ENCODE data around the gene IL17D. TPM values are rescaled to one million over a fixed set of nuclear protein-coding genes. Genes with fewer than 3 reads are reported as not detected.
"Not testable (repeated sequence)": the region's sequence is repeated elsewhere in the genome, so short reads cannot be mapped to it uniquely, and the experiment has no call there.

The IL17D gene
- total RNA-seq, 1 experiment from 2014 or later, result 1.3 TPM

DNA sequence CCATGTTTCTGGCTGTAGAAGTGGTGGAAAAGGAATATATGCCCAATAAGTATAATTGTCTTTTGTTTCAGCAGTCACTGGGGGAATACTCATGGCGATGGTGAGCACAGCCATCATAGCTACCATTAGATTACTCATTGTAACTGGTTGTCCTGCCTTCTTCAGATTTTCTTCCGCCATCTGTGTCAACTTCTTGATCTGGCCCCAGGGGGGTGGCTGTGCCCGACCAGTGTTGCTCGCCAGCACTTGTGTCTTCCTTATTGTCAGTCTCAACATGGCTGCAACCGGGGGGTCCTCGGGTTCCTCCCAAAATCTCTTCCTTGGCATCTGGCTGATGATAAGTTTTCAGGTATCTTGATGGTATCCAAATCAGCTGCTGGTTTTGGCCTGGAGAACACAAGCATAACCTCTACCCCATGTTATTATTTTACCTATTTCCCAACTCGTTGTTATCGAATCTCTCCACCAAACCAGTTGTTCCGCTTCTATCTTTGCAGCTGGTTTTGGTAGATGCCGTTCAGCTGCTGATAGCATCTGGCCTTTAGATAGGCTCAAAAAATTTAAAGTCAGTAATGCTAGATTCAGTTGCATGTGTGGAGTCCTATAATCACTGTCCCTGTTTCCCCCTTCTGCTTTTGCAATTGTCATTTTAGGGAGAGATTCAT, 23.0 kb upstream of the IL17D start:
- Mint-ChIP-seq H3K4me3 (ENCODE audit: low read depth, unreplicated experiment) (no peak overlapping the region), H3K36me3 (ENCODE audit: insufficient read depth, unreplicated experiment) (no peaks in the 10 kb centered on the region), H3K4me1 (ENCODE audit: low read depth, unreplicated experiment) (no peaks in the 10 kb centered on the region), H3K27me3 (ENCODE audit: unreplicated experiment) (no peaks in the 10 kb centered on the region), H3K9me3 (ENCODE audit: low read depth, unreplicated experiment) (no peaks in the 10 kb centered on the region), H3K27ac (ENCODE audit: unreplicated experiment) (no peak overlapping the region)
- no TSS peak for BruUV-seq (replicated peaks)
- CTCF ChIA-PET, result no interaction called here
- TF ChIP-seq, protein P1, sequence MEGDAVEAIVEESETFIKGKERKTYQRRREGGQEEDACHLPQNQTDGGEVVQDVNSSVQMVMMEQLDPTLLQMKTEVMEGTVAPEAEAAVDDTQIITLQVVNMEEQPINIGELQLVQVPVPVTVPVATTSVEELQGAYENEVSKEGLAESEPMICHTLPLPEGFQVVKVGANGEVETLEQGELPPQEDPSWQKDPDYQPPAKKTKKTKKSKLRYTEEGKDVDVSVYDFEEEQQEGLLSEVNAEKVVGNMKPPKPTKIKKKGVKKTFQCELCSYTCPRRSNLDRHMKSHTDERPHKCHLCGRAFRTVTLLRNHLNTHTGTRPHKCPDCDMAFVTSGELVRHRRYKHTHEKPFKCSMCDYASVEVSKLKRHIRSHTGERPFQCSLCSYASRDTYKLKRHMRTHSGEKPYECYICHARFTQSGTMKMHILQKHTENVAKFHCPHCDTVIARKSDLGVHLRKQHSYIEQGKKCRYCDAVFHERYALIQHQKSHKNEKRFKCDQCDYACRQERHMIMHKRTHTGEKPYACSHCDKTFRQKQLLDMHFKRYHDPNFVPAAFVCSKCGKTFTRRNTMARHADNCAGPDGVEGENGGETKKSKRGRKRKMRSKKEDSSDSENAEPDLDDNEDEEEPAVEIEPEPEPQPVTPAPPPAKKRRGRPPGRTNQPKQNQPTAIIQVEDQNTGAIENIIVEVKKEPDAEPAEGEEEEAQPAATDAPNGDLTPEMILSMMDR (IDR thresholded peaks at IDR 0.05; ENCODE audit: unreplicated experiment), result no peak
- no peak for DNase-seq
- intact Hi-C loops (cut with micrococcal nuclease; ENCODE audit: unreplicated experiment), result no loop called here

DNA sequence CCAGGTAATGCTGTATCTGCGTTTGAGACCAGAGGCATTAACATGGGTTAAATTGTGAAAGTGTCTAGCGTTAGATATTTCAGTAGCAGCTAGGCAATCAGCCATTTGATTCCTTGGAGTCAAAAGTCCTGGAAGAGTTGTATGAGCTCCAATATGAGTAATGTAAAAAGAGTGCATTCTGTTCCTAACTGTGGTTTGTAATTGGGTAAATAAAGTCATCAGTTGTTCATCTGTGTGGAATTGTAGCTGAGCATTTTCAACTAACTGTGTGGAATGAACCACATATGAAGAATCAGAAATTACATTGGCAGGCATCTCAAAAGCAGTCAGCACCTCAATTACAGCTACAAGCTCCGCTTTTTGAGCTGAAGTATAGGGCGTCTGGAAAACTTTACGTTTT, 22.0 kb upstream of the IL17D start:
- DNase-seq; H3K4me1 Mint-ChIP-seq (ENCODE audit: low read depth, unreplicated experiment); H3K4me3 Mint-ChIP-seq (ENCODE audit: low read depth, unreplicated experiment); H3K36me3 Mint-ChIP-seq (ENCODE audit: insufficient read depth, unreplicated experiment); H3K27me3 Mint-ChIP-seq (ENCODE audit: unreplicated experiment); BruUV-seq (replicated peaks); H3K9me3 Mint-ChIP-seq (ENCODE audit: low read depth, unreplicated experiment); intact Hi-C loops (cut with micrococcal nuclease; ENCODE audit: unreplicated experiment); H3K27ac Mint-ChIP-seq (ENCODE audit: unreplicated experiment): not testable (repeated sequence)
- CTCF ChIA-PET, result interaction anchor here (0.5 to 0.8 kb wide), 2 partner anchors 11 to 178 kb away, joined by 3 to 4 read pairs; no protein-coding TSS in a partner anchor

DNA sequence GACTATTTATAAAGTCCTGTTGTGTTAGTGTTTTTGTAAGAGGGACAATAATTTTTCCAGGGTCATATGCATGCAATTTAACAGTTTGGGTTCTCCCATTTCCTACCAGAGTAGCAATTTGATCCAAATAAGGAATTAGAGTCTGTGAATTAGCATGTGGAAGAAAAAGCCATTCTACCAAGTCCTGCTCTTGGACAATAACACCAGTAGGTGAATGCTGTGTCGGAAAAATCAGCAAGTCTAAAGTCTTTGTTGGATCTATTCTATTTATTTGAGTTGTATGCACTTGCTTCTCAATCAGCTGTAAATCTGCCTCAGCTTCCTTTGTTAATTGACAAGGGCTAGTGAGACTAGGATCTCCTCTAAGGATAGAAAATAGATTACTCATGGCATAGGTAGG, 21.4 kb upstream of the IL17D start:
- DNase-seq, result no peak
- intact Hi-C loops (cut with micrococcal nuclease; ENCODE audit: unreplicated experiment), result no loop called here
- CTCF ChIA-PET, result interaction anchor here (0.8 kb wide), 1 partner anchor 12 kb away, joined by 3 read pairs; no protein-coding TSS in a partner anchor
- H3K27ac Mint-ChIP-seq (ENCODE audit: unreplicated experiment), result no peak overlapping the region
- no peaks in the 10 kb centered on the region for H3K36me3 Mint-ChIP-seq (ENCODE audit: insufficient read depth, unreplicated experiment)
- no peak overlapping the region for H3K4me3 Mint-ChIP-seq (ENCODE audit: low read depth, unreplicated experiment)
- TF ChIP-seq, protein P1 (IDR thresholded peaks at IDR 0.05; ENCODE audit: unreplicated experiment), result no peak
- no peaks in the 10 kb centered on the region for H3K4me1 Mint-ChIP-seq (ENCODE audit: low read depth, unreplicated experiment)
- H3K27me3 Mint-ChIP-seq (ENCODE audit: unreplicated experiment), result no peaks in the 10 kb centered on the region
- no peaks in the 10 kb centered on the region for H3K9me3 Mint-ChIP-seq (ENCODE audit: low read depth, unreplicated experiment)
- BruUV-seq (replicated peaks), result no TSS peak

DNA sequence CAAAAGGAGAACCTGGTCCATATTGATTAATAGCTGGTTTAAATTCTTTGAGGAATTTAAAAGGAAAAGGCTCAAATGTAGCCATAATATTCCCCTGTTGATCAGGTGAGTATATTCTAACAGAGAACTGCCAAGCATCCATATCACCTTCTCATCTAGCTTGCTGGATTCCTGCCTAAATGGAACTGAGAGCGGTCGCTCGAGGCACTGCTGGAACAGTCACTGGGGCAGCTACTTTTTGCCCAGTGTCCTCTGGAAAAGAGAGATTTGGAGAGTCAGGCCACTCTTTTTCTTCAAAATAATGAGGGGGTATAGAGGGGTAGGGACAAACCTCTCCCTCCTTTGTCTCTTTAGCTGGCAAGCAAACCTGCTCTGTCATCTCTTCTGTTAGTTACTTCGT, 19.5 kb upstream of the IL17D start:
- CTCF ChIA-PET, result no interaction called here

DNA sequence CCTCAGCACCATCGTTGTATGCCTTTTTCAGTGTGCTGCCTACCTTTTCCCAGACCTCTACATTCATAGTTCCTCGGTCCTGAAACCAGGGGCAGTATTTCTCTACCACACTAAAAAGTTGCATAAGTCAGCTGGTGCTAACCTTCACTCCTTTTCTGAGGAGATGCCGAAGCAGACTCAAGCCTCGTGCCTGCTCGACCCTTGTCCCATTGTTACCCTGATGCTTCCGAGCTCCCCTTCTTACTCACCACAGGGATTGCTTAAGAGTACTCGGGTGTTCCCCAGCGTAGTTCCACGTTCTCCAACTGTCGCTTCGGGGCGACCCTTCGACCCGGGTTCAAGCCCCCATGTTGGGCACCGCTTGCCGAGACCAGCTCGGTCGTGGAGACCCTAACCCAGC, 19.0 kb upstream of the IL17D start:
- Mint-ChIP-seq H3K27me3 (ENCODE audit: unreplicated experiment) (no peaks in the 10 kb centered on the region), H3K27ac (ENCODE audit: unreplicated experiment) (no peak overlapping the region), H3K4me3 (ENCODE audit: low read depth, unreplicated experiment) (no peak overlapping the region), H3K36me3 (ENCODE audit: insufficient read depth, unreplicated experiment) (no peaks in the 10 kb centered on the region), H3K9me3 (ENCODE audit: low read depth, unreplicated experiment) (no peaks in the 10 kb centered on the region), H3K4me1 (ENCODE audit: low read depth, unreplicated experiment) (no peaks in the 10 kb centered on the region)
- no peak for DNase-seq
- BruUV-seq (replicated peaks), result no TSS peak
- TF ChIP-seq, protein P1 (IDR thresholded peaks at IDR 0.05; ENCODE audit: unreplicated experiment), result no peak
- intact Hi-C loops (cut with micrococcal nuclease; ENCODE audit: unreplicated experiment), result no loop called here
- CTCF ChIA-PET, result no interaction called here

More for the DNA sequence above, 19.5 kb upstream of the IL17D start:
- Mint-ChIP-seq H3K4me1 (ENCODE audit: low read depth, unreplicated experiment) (no peaks in the 10 kb centered on the region), H3K27me3 (ENCODE audit: unreplicated experiment) (no peaks in the 10 kb centered on the region), H3K9me3 (ENCODE audit: low read depth, unreplicated experiment) (no peaks in the 10 kb centered on the region), H3K4me3 (ENCODE audit: low read depth, unreplicated experiment) (no peak overlapping the region), H3K27ac (ENCODE audit: unreplicated experiment) (no peak overlapping the region), H3K36me3 (ENCODE audit: insufficient read depth, unreplicated experiment) (no peaks in the 10 kb centered on the region)
- DNase-seq, result no peak
- TF ChIP-seq, protein P1 (IDR thresholded peaks at IDR 0.05; ENCODE audit: unreplicated experiment), result no peak
- no TSS peak for BruUV-seq (replicated peaks)
- intact Hi-C loops (cut with micrococcal nuclease; ENCODE audit: unreplicated experiment), result no loop called here
